Measurements from ENCODE around the gene FKBP1A.

The FKBP1A gene

DNA sequence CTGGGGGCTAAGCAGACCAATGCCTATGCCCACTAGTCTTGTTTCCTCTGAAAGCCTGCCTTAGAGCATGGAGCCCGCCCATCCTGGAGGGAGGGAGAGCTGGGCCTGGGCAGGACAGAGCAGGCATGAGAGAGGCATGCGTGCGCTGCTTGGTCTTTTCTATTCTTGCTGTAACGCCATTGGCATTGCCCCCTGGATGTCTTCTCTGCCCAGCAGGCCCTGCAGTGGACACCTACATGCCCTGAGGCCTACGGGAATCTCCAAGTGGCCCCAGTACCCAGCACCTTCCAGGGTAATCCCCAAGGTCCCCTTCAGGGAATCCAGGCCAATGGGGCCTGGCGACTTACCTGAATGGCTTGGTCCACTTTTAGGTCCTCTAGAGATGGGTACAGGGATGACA lies 72.8 kb downstream of the FKBP1A start:
- H3K27me3 ChIP-seq, result no peaks in the 10 kb centered on the region
- TF ChIP-seq, protein P1, sequence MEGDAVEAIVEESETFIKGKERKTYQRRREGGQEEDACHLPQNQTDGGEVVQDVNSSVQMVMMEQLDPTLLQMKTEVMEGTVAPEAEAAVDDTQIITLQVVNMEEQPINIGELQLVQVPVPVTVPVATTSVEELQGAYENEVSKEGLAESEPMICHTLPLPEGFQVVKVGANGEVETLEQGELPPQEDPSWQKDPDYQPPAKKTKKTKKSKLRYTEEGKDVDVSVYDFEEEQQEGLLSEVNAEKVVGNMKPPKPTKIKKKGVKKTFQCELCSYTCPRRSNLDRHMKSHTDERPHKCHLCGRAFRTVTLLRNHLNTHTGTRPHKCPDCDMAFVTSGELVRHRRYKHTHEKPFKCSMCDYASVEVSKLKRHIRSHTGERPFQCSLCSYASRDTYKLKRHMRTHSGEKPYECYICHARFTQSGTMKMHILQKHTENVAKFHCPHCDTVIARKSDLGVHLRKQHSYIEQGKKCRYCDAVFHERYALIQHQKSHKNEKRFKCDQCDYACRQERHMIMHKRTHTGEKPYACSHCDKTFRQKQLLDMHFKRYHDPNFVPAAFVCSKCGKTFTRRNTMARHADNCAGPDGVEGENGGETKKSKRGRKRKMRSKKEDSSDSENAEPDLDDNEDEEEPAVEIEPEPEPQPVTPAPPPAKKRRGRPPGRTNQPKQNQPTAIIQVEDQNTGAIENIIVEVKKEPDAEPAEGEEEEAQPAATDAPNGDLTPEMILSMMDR (IDR thresholded peaks at IDR 0.05; ENCODE audit: low read depth, low read length), result no peak
- DNase-seq, result no peak
- H3K4me3 ChIP-seq (ENCODE audit: low read depth, low read length), result no peak overlapping the region
- H3K4me1 ChIP-seq, result no peaks in the 10 kb centered on the region
- no peaks in the 10 kb centered on the region for H3K9me3 ChIP-seq
- no peaks in the 10 kb centered on the region for H3K36me3 ChIP-seq

DNA sequence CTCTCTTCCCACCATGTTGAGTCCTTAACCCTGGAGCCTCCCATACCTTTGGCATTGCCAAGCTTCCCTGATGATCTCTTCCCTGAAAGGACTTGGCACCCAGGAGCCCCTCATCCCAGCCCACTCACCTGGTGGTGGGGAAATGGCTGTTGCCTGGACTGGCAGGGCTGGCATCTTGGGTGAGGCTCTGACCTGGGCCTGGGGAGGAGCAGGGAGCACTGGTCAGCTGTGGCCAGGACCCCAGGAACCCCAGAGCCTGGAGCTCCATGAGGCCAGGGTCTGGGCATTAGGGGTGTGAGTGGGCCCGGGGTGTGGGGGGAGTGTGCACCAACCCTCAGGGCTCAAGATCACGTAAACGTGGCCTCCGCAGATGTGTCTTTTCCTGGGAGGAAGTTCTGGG lies 73.4 kb downstream of the FKBP1A start:
- Histone ChIP-seq H3K36me3 (no peaks in the 10 kb centered on the region), H3K27me3 (no peaks in the 10 kb centered on the region), H3K9me3 (no peaks in the 10 kb centered on the region), H3K4me3 (ENCODE audit: low read depth, low read length) (no peak overlapping the region), H3K4me1 (no peaks in the 10 kb centered on the region)
- DNase-seq, result no peak
- TF ChIP-seq, protein P1 (IDR thresholded peaks at IDR 0.05; ENCODE audit: low read depth, low read length), result no peak

DNA sequence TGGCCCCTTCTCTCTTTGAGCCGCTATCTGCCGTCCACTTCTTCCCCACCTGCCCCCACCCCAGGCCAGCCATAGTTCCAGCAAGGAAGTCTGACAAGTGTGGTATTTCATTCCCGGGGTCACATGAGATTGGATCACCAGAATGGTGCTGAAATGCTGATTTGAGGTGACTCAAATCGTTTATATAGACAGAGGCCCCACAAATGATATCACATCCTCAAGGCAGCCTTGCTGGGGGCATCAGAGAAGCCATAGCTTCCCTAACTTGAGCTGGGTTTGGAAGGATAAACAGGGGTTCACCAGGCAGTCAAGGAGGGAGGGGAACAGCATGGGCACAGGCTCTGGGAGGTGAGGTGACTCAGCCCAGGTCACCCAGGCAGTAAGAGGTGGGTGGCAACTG lies 73.8 kb downstream of the FKBP1A start:
- Histone ChIP-seq H3K36me3 (no peaks in the 10 kb centered on the region), H3K9me3 (no peaks in the 10 kb centered on the region), H3K4me3 (ENCODE audit: low read depth, low read length) (no peak overlapping the region), H3K27me3 (no peaks in the 10 kb centered on the region), H3K4me1 (no peaks in the 10 kb centered on the region)
- no peak for DNase-seq
- TF ChIP-seq, protein P1 (IDR thresholded peaks at IDR 0.05; ENCODE audit: low read depth, low read length), result no peak

Data from BE2C (cell line).